Ammon's horn (tissue), 1 donor: ENCODE results near the gene LGR6.
"Not testable (repeated sequence)": the region's sequence is repeated elsewhere in the genome, so short reads cannot be mapped to it uniquely, and the experiment has no call there.

Experiments
- DNase-seq: peaks from one replicate; pipeline ENCODE4 v3.0.0-alpha.2; 2016; ENCODE audit warnings: low spot score

Gene LGR6, protein sequence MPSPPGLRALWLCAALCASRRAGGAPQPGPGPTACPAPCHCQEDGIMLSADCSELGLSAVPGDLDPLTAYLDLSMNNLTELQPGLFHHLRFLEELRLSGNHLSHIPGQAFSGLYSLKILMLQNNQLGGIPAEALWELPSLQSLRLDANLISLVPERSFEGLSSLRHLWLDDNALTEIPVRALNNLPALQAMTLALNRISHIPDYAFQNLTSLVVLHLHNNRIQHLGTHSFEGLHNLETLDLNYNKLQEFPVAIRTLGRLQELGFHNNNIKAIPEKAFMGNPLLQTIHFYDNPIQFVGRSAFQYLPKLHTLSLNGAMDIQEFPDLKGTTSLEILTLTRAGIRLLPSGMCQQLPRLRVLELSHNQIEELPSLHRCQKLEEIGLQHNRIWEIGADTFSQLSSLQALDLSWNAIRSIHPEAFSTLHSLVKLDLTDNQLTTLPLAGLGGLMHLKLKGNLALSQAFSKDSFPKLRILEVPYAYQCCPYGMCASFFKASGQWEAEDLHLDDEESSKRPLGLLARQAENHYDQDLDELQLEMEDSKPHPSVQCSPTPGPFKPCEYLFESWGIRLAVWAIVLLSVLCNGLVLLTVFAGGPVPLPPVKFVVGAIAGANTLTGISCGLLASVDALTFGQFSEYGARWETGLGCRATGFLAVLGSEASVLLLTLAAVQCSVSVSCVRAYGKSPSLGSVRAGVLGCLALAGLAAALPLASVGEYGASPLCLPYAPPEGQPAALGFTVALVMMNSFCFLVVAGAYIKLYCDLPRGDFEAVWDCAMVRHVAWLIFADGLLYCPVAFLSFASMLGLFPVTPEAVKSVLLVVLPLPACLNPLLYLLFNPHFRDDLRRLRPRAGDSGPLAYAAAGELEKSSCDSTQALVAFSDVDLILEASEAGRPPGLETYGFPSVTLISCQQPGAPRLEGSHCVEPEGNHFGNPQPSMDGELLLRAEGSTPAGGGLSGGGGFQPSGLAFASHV

GRCh38 chr1:202193614-202194327 is at the start of gene LGR6:
TSS of gene LGR6 (plus strand) at chr1:202193799. CDS start at chr1:202193990, 191 bp downstream.
- no peak for DNase-seq

- peak; percentile 82 for DNase-seq
Measured at GRCh38 chr1:202144402-202145067, 49.1 kb upstream of the LGR6 start, which contains the start of gene ARL8A. TSS of gene ARL8A (minus strand) at chr1:202144737. CDS start at chr1:202144572, 165 bp downstream.

DNA sequence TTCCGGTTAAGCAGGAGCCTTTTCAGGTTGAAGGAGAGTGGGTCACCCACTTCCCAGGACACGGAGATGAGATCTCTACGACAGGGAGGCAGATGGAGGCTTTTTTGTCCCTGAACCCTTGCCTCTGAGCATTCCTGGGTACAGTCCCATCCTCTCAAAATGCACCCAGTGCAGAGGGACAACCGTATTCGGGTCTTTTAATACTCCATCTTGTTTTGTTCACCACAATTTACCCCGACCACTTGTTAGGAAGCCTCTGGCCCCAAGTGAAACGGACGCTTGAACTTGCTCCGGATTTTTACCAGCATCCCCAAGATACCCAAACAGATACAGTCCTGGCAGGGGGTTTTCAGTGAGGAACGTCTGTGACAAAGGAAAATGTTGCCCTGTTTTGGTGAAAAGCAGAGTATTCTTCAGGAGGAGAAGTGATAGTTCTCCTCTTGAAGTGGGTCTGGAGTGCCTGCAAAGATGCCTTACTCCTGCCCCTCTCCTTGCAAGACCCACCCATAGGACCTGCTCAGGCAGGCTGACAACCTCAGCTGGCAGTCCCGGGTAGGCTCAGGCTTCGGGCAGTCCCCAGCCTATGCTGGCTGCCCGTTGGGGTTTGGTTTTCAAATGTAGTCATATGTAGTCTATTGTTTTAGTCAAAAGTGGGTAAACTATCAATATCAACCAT is 48.4 kb upstream of the LGR6 start:
- no peak for DNase-seq

DNA sequence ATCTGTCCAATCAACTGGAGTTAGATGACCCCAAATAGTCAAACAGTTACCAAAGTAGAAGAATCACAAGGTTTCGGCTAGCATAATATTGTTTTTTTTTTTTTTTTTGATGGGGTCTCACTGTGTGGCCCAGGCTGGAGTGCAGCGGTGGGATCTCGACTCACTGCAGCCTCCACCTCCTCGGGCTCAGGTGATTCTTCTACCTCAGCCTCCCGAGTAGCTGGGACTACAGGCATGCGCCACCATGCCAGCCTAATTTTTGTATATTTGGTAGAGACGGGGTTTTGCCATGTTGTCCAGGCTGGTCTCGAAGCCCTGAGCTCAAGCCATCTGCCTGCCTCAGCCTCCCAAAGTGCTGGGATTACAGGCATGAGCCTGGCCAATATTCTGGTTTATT is 47.9 kb upstream of the LGR6 start:
- not testable (repeated sequence) for DNase-seq

GRCh38 chr1:202146279-202146678 is 47.3 kb upstream of the LGR6 start:
- no peak for DNase-seq

DNA sequence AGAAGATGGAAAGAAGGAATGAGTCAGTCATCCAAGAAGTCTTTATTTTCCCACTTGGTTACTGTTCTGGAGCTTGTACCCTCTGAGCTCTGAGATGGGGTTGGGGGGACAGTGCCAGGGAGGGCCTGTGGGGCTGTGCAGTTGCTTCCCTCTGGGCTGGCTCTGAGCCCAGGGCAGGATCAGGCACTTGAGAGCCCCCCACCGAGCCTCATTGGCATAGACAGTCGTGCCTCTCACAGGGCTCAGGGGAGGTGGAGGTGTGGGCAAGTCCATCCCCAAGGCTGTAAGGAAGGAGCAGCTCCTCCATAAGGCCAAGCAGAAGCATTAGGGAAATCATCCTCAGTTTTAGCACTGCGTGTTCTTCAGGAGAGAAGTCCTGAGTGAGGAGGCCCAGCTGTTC is 46.6 kb upstream of the LGR6 start:
- DNase-seq = no peak

DNA sequence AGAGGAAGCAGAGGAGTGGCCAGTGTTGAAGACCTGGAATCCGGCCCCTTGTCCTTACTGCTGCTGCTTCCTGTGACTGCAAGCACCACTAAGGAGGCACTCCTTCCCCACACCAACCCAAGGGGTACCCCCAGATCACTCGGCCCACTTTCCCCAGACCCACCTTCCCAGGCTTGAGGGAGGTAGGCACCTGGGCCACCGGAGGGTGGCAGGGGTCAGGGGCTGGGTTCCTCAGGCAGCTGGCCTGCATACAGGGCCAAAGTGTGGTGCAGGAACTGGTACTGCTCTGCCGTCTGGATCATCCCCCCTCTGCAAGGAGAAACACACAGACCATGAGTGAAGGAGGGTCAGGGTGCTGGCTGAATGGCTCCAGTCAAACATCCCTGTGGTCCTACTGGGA is 45.2 kb upstream of the LGR6 start:
- no peak for DNase-seq

DNA sequence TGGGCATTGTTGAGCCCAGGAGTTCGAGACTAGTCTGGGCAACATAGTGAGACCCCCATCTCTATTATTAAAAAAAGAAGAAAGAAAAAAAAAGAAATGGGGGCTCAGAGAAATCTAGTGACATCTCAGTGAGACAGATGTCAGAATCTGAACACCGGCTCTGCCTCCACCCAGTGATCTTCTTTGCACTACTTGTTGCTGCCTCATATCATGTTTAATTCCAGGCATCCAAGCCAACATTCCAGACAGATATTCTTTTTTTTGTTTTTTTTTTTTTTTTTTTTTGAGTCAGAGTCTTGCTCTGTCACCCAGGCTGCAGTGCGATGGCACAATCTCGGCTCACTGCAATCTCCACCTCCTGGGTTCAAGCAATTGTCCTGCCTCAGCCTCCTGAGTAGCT is 44.0 kb upstream of the LGR6 start:
- no peak for DNase-seq

GRCh38 chr1:202150187-202150586 is 43.4 kb upstream of the LGR6 start:
- no peak for DNase-seq

GRCh38 chr1:202150602-202151001 is 43.0 kb upstream of the LGR6 start:
- DNase-seq = no peak

DNA sequence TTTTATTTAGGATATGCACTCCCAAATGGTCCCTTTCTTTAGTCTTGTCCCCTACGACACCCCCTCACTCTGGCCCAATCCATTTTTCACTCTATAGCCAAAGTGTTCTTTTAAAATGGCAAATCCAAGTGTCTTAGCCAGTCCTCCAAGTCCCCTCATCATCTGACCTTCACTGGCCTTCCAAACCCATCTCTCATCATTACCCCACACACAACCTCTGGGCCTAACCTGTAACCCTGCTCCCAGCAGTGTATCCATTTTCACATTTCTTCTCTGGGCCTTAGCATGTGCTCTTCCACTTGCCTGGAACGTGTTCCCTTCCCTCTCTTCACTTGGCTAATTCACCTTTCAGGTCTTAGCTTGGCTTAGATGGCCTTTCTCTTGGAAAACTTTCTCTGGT is 42.6 kb upstream of the LGR6 start:
- no peak for DNase-seq

- DNase-seq = no peak
Measured at GRCh38 chr1:202152399-202152798, 41.2 kb upstream of the LGR6 start.

- DNase-seq = no peak
Measured at GRCh38 chr1:202153284-202153683, 40.3 kb upstream of the LGR6 start.

GRCh38 chr1:202154148-202154765 is 39.3 kb upstream of the LGR6 start:
- DNase-seq = no peak

GRCh38 chr1:202154766-202155477 is 38.7 kb upstream of the LGR6 start:
- peak; percentile 75 for DNase-seq

DNA sequence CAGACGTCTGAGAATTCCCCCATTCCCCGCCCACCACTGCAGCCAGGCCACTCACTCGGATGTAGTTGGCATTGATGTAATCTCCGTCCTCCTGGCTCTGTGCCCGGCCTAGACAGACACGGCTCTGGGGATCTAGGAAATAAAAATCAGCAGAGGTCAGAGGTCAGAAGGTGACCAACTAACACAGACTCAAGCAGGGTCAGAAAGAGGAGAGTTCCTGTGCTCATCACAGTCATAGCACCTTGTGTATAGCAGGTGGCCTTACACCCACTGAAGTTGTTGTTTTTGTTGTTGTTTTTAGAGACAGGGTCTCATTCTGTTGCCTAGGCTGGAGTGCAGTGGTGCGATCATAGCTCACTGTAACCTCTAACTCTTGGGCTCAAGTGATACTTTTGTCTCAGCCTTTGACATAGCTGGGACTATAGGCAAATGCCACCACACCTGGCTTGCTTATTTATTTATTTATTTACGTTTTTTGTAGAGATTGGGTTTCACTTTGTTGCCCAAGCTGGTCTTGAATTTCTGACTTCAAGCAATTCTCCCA is 38.0 kb upstream of the LGR6 start:
- peak; percentile 35 for DNase-seq

DNA sequence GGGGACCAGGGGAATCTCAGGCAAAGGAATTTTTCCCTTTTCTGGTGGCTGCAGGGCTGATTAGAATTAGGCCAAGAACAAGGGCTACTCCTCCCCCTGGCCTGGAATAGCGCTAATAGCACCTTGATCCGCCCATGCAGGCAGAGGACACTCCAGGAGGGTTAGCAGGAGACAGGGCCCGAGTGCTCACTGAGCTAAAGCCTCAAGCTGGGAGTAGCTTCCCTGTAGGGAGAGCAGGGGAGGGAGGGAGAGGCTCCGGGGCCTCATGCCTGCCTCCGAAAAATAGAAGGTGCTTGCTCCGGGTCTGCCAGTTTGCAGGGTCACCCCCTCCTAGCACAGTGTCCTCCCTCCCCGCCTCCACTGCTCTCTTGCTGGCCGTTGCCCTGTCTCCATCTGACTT is 37.0 kb upstream of the LGR6 start:
- no peak for DNase-seq

GRCh38 chr1:202157945-202158344 is 35.7 kb upstream of the LGR6 start:
- DNase-seq = no peak

- no peak for DNase-seq
Measured at GRCh38 chr1:202158810-202159533, 34.6 kb upstream of the LGR6 start.
